NT2/D1 (cell line): ENCODE data around the gene XYLT1.

Experiments
- DNase-seq: peaks from one replicate; pipeline ENCODE4 v3.0.0-alpha.2; 2011; ENCODE audit warnings: low read depth, low spot score
- H3K27me3 ChIP-seq: 2 replicates; pipeline ENCODE4 v1.6.0; 2011; ENCODE audit warnings: mild to moderate bottlenecking; ENCODE audit not compliant: insufficient read length, insufficient read depth
- H3K36me3 ChIP-seq: 2 replicates; pipeline ENCODE4 v1.6.1; 2011; ENCODE audit warnings: mild to moderate bottlenecking, low read length, mixed read lengths; ENCODE audit not compliant: insufficient read depth, insufficient read length
- H3K4me1 ChIP-seq: 2 replicates; pipeline ENCODE4 v1.5.1; 2011; ENCODE audit not compliant: insufficient read depth, insufficient read length
- H3K4me3 ChIP-seq: 2 replicates; pipeline ENCODE4 v1.5.1; 2011; ENCODE audit warnings: low read depth; ENCODE audit not compliant: insufficient read length
- H3K9ac ChIP-seq: 2 replicates; pipeline ENCODE4 v1.6.0; 2011; ENCODE audit warnings: low read depth; ENCODE audit not compliant: insufficient read length
- H3K9me3 ChIP-seq: 2 replicates; pipeline ENCODE4 v1.5.1; 2011; ENCODE audit warnings: mild to moderate bottlenecking, low read length; ENCODE audit not compliant: insufficient read depth
- SUZ12 ChIP-seq: IDR thresholded peaks from 2 replicates; pipeline ENCODE4 v1.6.1; 2011; ENCODE audit not compliant: insufficient read length, insufficient read depth; ENCODE audit errors: extremely low read depth
- YY1 ChIP-seq: IDR thresholded peaks from 2 replicates; pipeline ENCODE4 v1.6.1; 2011; ENCODE audit not compliant: insufficient read length, insufficient read depth
- ZNF274 ChIP-seq: IDR thresholded peaks from 2 replicates; pipeline ENCODE4 v1.6.1; 2011; ENCODE audit warnings: mild to moderate bottlenecking, low read depth, low read length

Gene XYLT1

GRCh38 chr16:17129971-17130370, 340.8 kb downstream of the XYLT1 start:
- Histone ChIP-seq H3K9ac (no peak overlapping the region), H3K36me3 (peaks cover 19% of the 10 kb centered on the region), H3K9me3 (peaks cover 8% of the 10 kb centered on the region; the same call in 1 of the 2 replicates), H3K27me3 (no peaks in the 10 kb centered on the region), H3K4me3 (no peak overlapping the region), H3K4me1 (peaks cover 4% of the 10 kb centered on the region)
- TF ChIP-seq YY1 (no peak), ZNF274 (no peak), SUZ12 (no peak)
- no peak for DNase-seq

- no peak for TF ChIP-seq SUZ12
- TF ChIP-seq ZNF274 = no peak
- TF ChIP-seq YY1 = no peak
- Histone ChIP-seq H3K4me3 (no peak overlapping the region), H3K4me1 (peaks cover 4% of the 10 kb centered on the region), H3K27me3 (no peaks in the 10 kb centered on the region), H3K9ac (no peak overlapping the region), H3K36me3 (peaks cover 14% of the 10 kb centered on the region), H3K9me3 (peaks cover 8% of the 10 kb centered on the region; the same call in 1 of the 2 replicates)
- DNase-seq = no peak
These were observed 342.0 kb downstream of the XYLT1 start for GRCh38 chr16:17128791-17129190.

DNA sequence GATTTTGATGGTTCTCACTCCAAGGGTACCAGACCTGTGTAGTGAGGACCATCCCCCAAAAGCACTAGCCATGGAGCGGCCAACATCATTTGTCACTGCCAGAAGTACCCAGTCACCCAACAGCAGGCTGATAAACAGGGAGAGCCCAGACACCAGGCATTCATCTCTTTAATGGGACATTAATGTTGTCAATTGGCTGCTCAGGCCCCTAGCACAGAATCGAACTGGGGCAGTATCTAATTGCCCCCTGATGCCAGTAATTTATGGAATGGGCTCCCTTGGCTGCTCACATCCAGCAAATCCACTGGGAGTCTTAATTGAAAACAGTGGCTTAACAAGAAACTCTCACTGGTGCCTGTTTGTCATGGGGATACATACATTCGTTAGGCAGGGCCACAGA, 344.6 kb downstream of the XYLT1 start:
- Histone ChIP-seq H3K9me3 (peaks cover 8% of the 10 kb centered on the region; the same call in 1 of the 2 replicates), H3K9ac (no peak overlapping the region), H3K36me3 (peaks cover 14% of the 10 kb centered on the region), H3K4me3 (no peak overlapping the region), H3K4me1 (no peaks in the 10 kb centered on the region), H3K27me3 (no peaks in the 10 kb centered on the region)
- TF ChIP-seq YY1 = no peak
- TF ChIP-seq ZNF274 = no peak
- TF ChIP-seq SUZ12 = no peak
- DNase-seq = no peak

DNA sequence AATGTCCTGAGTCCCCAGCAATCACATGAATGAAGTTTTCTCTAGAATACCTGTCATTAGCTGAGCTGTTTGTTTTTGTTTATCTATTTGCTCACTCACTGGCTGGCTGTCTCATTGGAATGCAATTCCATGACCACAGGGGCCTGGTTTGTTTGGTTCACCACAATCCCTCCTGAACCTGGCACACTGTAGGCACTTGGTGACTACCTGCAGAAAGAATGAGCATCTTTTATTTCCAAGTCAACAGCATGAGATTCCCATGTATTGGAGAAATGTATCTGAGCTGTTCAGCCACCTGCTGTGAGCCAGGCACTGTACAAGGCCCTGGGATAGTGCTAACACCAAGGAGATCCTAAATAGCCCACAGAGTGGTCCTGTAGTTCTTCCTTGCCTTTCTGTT, 345.1 kb downstream of the XYLT1 start:
- peaks cover 8% of the 10 kb centered on the region; the same call in 1 of the 2 replicates for H3K9me3 ChIP-seq
- no peak overlapping the region for H3K4me3 ChIP-seq
- no peaks in the 10 kb centered on the region for H3K27me3 ChIP-seq
- H3K36me3 ChIP-seq = peaks cover 14% of the 10 kb centered on the region
- TF ChIP-seq ZNF274 (no peak), YY1 (no peak), SUZ12 (no peak)
- no peak overlapping the region for H3K9ac ChIP-seq
- H3K4me1 ChIP-seq = no peaks in the 10 kb centered on the region
- DNase-seq = no peak

- no peak for TF ChIP-seq ZNF274
- TF ChIP-seq YY1 = no peak
- no peak for TF ChIP-seq SUZ12
- Histone ChIP-seq H3K9ac (no peak overlapping the region), H3K27me3 (no peaks in the 10 kb centered on the region), H3K9me3 (no peaks in the 10 kb centered on the region), H3K4me1 (no peaks in the 10 kb centered on the region), H3K4me3 (no peak overlapping the region), H3K36me3 (peaks cover 6% of the 10 kb centered on the region)
- DNase-seq = no peak
These were observed 352.7 kb downstream of the XYLT1 start for GRCh38 chr16:17117906-17118577.

DNA sequence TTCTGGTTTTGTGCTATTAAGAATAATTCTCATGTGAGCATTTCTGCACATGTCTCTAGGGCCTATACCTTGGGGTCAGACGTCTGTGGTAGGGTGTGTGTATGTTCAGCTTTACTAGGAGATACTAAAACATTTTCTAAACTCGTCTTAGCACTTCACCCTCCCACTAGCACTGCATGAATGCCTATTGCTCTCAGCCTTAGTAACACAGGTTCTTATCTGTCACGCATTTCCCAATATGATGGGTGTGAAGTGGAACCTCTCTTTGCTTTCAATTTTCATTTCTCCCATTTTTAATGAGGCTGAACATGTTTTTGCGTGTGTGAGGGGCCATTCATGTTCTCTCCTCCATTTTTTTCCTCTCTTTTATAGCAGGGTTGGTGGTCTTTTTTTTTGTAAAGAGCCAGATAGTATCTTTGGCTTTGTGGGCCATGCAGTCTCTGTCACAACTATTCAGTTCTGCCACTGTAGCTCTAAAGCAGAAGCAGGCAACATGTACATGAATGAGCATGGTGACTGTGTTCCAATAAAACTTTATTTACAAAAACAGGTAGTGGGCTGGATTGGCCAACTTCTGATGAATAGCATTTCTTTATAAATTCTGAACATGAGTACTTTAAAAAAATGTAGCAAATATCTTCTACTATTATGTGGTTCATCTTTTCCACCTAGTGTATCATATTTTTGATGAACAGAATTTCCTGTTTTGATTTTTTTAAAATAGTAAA, 354.0 kb downstream of the XYLT1 start:
- DNase-seq = no peak
- H3K36me3 ChIP-seq = peaks cover 6% of the 10 kb centered on the region
- no peak for TF ChIP-seq SUZ12

DNA sequence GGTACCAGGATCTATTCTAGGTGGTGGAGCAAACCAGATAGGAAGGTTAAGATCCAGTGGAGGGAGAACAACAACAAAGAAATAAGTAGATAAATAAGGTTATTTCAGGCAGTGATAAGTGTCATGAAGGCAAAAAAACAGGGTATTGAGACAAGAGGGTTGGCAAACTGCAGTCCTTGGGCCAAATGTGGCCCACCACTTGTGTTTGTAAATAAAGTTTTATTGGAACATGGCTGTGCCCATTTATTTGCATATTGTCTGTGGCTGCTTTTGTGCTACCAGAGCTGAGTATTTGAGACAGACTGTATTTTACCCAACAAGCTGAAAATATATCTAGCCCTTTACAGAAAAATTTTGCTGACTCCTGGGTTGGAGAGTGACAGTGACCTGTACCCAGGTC, 361.3 kb downstream of the XYLT1 start:
- Histone ChIP-seq H3K4me1 (peaks cover 15% of the 10 kb centered on the region), H3K4me3 (no peak overlapping the region), H3K36me3 (peaks cover 2% of the 10 kb centered on the region), H3K9me3 (no peaks in the 10 kb centered on the region), H3K9ac (no peak overlapping the region), H3K27me3 (no peaks in the 10 kb centered on the region)
- TF ChIP-seq SUZ12 = no peak
- no peak for TF ChIP-seq YY1
- no peak for TF ChIP-seq ZNF274
- DNase-seq = no peak

More for the DNA sequence above, 354.0 kb downstream of the XYLT1 start:
- Histone ChIP-seq H3K4me1 (no peaks in the 10 kb centered on the region), H3K27me3 (no peaks in the 10 kb centered on the region), H3K9me3 (no peaks in the 10 kb centered on the region), H3K4me3 (no peak overlapping the region), H3K9ac (no peak overlapping the region)
